ENCODE data around the gene RCOR2. TPM values are rescaled to one million over a fixed set of nuclear protein-coding genes. Genes with fewer than 3 reads are reported as not detected.

RCOR2 gene
- total and polyA plus RNA-seq, 2 experiments from 2014 or later, result 5.5 to 66.9 TPM

DNA sequence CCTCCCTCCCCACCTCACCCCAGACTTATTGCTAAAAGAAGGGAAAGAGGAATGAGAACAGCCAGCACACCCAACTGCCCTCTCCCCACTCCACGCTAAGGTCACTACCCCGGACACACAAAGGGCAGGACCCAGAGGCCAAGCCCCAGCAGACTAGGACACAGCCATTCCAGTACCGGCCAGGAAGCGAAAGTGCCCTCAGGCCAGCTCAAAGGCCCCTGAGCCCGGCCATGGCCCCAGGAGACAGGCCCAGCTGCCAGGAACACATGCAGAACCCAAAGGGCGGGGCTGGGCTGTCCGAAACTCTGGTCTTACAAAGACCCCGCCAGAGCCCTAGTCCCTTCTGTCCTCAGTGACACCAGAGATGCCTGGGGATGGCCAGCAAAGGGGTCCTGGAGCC is 5.5 kb downstream of the RCOR2 start:
- Histone ChIP-seq H2AFZ (no peak overlapping the region), H3K27me3 (ENCODE audit: insufficient read depth) (no peaks in the 10 kb centered on the region), H4K20me1 (replicated peaks; ENCODE audit: insufficient read depth) (peaks cover 7% of the 10 kb centered on the region; the same call in 1 of the 2 replicates), H3K4me2 (no peak overlapping the region), H3K79me2 (replicated peaks; ENCODE audit: insufficient read depth) (peaks cover 15% of the 10 kb centered on the region), H3F3A (replicated peaks; ENCODE audit: low read depth) (peaks cover 39% of the 10 kb centered on the region), H3K27ac (ENCODE audit: low read depth) (no peak overlapping the region), H3K4me3 (no peak overlapping the region), H3K36me3 (ENCODE audit: insufficient read depth) (peaks cover 8% of the 10 kb centered on the region; the same call in 1 of the 2 replicates), H3K9me2 (ENCODE audit: insufficient read depth) (no peaks in the 10 kb centered on the region), H3K4me1 (ENCODE audit: insufficient read depth) (peaks cover 52% of the 10 kb centered on the region)
- TF ChIP-seq NANOG (IDR thresholded peaks at IDR 0.05; ENCODE audit: borderline replicate concordance) (no peak), POLR2AphosphoS5 (IDR thresholded peaks at IDR 0.05; ENCODE audit: low read depth) (no peak), EZH2phosphoT487 (IDR thresholded peaks at IDR 0.05; ENCODE audit: unreplicated experiment) (no peak), ZNF114 (CRISPR knock-in tag; IDR thresholded peaks at IDR 0.05) (no peak), JUNB (IDR thresholded peaks at IDR 0.05; ENCODE audit: unreplicated experiment) (no peak), EZH2 (IDR thresholded peaks at IDR 0.05; ENCODE audit: low read depth, unreplicated experiment) (no peak), ZNF331 (CRISPR knock-in tag; IDR thresholded peaks at IDR 0.05; ENCODE audit: low read depth) (no peak), STAT1 (IDR thresholded peaks at IDR 0.05; ENCODE audit: unreplicated experiment) (no peak), CREB1 (CRISPR knock-in tag; IDR thresholded peaks at IDR 0.05; ENCODE audit: low read depth) (no peak)
- TF ChIP-seq, protein P1, sequence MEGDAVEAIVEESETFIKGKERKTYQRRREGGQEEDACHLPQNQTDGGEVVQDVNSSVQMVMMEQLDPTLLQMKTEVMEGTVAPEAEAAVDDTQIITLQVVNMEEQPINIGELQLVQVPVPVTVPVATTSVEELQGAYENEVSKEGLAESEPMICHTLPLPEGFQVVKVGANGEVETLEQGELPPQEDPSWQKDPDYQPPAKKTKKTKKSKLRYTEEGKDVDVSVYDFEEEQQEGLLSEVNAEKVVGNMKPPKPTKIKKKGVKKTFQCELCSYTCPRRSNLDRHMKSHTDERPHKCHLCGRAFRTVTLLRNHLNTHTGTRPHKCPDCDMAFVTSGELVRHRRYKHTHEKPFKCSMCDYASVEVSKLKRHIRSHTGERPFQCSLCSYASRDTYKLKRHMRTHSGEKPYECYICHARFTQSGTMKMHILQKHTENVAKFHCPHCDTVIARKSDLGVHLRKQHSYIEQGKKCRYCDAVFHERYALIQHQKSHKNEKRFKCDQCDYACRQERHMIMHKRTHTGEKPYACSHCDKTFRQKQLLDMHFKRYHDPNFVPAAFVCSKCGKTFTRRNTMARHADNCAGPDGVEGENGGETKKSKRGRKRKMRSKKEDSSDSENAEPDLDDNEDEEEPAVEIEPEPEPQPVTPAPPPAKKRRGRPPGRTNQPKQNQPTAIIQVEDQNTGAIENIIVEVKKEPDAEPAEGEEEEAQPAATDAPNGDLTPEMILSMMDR (conservative IDR thresholded peaks at IDR 0.05; ENCODE audit: low read depth in 2 of 2), result no peak
- TF ChIP-seq, protein P2, sequence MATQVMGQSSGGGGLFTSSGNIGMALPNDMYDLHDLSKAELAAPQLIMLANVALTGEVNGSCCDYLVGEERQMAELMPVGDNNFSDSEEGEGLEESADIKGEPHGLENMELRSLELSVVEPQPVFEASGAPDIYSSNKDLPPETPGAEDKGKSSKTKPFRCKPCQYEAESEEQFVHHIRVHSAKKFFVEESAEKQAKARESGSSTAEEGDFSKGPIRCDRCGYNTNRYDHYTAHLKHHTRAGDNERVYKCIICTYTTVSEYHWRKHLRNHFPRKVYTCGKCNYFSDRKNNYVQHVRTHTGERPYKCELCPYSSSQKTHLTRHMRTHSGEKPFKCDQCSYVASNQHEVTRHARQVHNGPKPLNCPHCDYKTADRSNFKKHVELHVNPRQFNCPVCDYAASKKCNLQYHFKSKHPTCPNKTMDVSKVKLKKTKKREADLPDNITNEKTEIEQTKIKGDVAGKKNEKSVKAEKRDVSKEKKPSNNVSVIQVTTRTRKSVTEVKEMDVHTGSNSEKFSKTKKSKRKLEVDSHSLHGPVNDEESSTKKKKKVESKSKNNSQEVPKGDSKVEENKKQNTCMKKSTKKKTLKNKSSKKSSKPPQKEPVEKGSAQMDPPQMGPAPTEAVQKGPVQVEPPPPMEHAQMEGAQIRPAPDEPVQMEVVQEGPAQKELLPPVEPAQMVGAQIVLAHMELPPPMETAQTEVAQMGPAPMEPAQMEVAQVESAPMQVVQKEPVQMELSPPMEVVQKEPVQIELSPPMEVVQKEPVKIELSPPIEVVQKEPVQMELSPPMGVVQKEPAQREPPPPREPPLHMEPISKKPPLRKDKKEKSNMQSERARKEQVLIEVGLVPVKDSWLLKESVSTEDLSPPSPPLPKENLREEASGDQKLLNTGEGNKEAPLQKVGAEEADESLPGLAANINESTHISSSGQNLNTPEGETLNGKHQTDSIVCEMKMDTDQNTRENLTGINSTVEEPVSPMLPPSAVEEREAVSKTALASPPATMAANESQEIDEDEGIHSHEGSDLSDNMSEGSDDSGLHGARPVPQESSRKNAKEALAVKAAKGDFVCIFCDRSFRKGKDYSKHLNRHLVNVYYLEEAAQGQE (IDR thresholded peaks at IDR 0.05; ENCODE audit: unreplicated experiment), result no peak
- TF ChIP-seq, protein P3, sequence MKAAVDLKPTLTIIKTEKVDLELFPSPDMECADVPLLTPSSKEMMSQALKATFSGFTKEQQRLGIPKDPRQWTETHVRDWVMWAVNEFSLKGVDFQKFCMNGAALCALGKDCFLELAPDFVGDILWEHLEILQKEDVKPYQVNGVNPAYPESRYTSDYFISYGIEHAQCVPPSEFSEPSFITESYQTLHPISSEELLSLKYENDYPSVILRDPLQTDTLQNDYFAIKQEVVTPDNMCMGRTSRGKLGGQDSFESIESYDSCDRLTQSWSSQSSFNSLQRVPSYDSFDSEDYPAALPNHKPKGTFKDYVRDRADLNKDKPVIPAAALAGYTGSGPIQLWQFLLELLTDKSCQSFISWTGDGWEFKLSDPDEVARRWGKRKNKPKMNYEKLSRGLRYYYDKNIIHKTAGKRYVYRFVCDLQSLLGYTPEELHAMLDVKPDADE (IDR thresholded peaks at IDR 0.05), result no peak
- TF ChIP-seq, protein P4, sequence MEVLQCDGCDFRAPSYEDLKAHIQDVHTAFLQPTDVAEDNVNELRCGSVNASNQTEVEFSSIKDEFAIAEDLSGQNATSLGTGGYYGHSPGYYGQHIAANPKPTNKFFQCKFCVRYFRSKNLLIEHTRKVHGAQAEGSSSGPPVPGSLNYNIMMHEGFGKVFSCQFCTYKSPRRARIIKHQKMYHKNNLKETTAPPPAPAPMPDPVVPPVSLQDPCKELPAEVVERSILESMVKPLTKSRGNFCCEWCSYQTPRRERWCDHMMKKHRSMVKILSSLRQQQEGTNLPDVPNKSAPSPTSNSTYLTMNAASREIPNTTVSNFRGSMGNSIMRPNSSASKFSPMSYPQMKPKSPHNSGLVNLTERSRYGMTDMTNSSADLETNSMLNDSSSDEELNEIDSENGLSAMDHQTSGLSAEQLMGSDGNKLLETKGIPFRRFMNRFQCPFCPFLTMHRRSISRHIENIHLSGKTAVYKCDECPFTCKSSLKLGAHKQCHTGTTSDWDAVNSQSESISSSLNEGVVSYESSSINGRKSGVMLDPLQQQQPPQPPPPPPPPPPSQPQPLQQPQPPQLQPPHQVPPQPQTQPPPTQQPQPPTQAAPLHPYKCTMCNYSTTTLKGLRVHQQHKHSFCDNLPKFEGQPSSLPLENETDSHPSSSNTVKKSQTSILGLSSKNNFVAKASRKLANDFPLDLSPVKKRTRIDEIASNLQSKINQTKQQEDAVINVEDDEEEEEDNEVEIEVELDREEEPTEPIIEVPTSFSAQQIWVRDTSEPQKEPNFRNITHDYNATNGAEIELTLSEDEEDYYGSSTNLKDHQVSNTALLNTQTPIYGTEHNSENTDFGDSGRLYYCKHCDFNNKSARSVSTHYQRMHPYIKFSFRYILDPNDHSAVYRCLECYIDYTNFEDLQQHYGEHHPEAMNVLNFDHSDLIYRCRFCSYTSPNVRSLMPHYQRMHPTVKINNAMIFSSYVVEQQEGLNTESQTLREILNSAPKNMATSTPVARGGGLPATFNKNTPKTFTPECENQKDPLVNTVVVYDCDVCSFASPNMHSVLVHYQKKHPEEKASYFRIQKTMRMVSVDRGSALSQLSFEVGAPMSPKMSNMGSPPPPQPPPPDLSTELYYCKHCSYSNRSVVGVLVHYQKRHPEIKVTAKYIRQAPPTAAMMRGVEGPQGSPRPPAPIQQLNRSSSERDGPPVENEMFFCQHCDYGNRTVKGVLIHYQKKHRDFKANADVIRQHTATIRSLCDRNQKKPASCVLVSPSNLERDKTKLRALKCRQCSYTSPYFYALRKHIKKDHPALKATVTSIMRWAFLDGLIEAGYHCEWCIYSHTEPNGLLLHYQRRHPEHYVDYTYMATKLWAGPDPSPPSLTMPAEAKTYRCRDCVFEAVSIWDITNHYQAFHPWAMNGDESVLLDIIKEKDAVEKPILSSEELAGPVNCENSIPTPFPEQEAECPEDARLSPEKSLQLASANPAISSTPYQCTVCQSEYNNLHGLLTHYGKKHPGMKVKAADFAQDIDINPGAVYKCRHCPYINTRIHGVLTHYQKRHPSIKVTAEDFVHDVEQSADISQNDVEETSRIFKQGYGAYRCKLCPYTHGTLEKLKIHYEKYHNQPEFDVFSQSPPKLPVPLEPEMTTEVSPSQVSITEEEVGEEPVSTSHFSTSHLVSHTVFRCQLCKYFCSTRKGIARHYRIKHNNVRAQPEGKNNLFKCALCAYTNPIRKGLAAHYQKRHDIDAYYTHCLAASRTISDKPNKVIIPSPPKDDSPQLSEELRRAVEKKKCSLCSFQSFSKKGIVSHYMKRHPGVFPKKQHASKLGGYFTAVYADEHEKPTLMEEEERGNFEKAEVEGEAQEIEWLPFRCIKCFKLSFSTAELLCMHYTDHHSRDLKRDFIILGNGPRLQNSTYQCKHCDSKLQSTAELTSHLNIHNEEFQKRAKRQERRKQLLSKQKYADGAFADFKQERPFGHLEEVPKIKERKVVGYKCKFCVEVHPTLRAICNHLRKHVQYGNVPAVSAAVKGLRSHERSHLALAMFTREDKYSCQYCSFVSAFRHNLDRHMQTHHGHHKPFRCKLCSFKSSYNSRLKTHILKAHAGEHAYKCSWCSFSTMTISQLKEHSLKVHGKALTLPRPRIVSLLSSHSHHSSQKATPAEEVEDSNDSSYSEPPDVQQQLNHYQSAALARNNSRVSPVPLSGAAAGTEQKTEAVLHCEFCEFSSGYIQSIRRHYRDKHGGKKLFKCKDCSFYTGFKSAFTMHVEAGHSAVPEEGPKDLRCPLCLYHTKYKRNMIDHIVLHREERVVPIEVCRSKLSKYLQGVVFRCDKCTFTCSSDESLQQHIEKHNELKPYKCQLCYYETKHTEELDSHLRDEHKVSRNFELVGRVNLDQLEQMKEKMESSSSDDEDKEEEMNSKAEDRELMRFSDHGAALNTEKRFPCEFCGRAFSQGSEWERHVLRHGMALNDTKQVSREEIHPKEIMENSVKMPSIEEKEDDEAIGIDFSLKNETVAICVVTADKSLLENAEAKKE (CRISPR knock-in tag; IDR thresholded peaks at IDR 0.05), result no peak
- H3K4me1 Mint-ChIP-seq, result peaks cover 56% of the 10 kb centered on the region
- peak; percentile 43 for DNase-seq (ENCODE audit: low spot score)
- no peaks in the 10 kb centered on the region; the same call in 2 of the 3 replicates for H3K9me3 Mint-ChIP-seq
- no peak for ATAC-seq
- H3K27me3 Mint-ChIP-seq (ENCODE audit: insufficient read depth, low read depth, poor library complexity), result peaks cover 26% of the 10 kb centered on the region
- peaks cover 33% of the 10 kb centered on the region for H3K36me3 Mint-ChIP-seq (ENCODE audit: low read depth)
- no peak overlapping the region for H3K4me3 Mint-ChIP-seq
- no peak overlapping the region for H3K27ac Mint-ChIP-seq

Data from GM23338 (cell line).